Activated CD8-positive, alpha-beta memory T cell treated with anti-CD3 and anti-CD28 coated beads for 4 hours (primary cell): ENCODE results near the gene GABARAP.

Experiments
- DNase-seq, 2 donors: peaks; one replicate each; pipeline ENCODE4 v3.0.0-alpha.2; 2020; ENCODE audit warnings: low read depth in 2 of 2

GABARAP gene

GRCh38 chr17:7239091-7240027 lies 2.9 kb downstream of the GABARAP start, which contains the start of gene PHF23:
Gene PHF23, minus strand, starts transcription at chr17:7239457. Its CDS starts 178 bp downstream, at chr17:7239279.
- peak; percentile 95 to 97 for DNase-seq

DNA sequence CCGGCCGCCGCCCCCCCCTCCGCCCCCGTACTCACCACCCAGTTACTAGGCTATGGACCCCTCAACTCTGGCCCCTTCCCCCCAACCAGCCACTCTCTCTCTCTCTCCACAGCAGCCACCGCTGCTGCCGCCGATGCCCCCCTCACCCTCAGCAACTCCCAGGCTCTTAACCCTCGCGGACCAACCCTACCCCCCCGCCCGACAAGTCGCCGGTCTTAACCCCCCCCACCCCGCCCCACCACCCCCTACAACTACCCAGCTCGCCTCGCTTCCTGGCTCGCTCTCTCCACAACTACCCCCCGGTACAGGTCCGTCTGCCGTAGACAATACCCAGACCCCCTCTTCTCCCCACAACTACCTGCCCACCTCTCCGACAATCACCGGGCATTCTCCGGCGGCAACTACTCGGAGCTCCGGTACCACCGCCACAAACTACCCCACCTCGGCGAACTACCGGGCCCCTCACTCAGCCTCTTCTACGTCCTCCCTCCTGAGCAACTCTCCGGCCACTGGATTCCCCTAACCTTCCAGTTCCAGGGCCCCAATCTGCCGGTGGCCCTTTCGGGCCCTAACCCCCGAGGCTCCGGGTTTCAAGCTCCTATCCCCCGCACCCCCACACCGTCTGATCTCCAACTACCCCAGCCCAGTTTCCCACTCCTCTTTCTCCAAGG lies 3.7 kb downstream of the GABARAP start:
- DNase-seq = no peak

GRCh38 chr17:7237761-7238419 lies 4.4 kb downstream of the GABARAP start:
- DNase-seq = peak; percentile 67 to 81

DNA sequence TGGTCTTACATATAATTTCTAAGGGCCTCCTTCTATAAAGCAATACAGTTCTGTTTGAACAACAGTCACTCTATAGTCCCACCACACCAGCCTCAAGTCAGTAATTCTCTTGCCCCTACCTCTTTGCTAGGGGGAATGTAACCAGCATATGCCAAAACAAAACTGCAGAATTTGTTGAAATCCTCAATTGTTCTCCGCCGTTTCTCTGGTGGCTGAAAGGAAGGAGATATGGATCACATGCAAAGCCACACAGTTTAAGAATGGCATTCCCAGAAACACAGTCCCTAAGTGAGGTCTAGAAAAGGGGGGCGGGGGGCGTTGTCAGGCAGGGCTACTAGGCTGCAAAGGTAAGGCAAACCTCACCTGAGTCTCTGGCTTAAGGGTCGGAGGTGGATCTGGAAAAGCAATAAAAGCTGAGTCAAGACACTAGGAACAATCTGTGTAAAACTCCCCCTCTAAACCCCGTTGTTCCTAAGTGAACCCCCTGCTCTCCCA lies 4.9 kb downstream of the GABARAP start:
- no peak for DNase-seq

DNA sequence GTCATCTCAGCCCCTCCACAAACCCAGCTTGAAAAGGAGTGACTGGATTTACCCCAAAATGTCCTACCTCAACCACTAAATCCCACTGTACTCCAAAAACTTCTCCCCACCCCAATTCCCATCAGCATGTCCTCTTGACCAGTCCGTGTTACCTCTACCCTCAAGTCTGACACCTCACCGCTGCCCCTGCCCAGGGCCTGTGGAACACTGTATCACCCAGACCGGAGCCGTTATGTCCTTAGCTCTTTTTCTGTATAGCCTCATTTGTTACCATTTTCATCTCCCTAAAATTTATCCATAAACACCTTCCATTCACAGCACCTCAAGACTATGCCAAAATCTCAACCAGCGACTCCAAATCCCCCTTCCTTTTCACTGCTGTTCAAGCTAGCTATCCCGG lies 5.4 kb downstream of the GABARAP start:
- DNase-seq = no peak

DNA sequence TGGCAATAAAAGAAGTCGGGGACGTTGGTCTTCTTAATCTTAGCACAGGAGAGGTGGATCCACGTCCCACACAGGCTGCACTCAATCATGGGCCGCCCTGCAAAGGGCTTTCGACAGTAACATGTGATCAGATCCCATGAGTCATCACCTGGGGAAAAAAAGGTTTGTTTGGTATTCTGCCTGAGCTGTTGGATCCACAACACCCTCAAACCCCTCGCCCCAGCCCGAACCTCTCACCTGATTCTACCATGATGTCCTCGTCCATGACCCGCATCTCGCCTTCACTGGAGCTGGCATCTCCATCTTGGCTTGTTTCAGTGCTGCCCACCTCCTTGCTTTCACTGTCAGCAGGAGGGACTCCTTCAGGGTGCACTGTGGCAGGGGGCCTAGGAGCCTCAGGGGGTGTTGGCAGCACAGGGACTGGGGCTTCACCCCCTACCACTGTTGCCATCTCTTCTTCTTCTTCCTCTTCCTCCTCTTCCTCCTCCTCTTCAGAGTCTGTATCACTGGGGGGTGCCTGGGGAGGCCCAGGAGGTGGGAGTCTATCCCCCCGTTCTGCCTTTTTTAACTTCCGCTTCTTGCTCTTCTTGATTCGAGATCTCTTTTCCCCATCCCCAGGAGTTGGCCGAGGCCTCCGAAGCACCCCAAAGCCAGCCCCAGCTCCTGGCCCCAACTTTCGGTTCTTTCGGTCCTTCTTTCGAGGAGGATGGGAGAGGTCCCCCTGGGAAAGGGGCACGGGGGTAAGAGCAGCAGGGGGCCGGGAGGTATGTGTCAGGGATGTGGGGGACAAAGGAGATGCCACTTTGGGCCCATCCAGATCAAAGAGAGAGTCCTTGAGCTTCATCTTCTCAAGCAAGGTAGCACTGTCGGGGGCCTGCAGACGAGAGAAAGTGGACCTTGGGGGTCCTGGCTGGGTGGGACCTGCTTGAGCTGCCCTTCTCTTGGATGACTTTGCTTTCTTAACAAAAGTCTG lies 6.3 kb downstream of the GABARAP start:
- no peak for DNase-seq

- DNase-seq = peak; percentile 89 to 93
Observed at GRCh38 chr17:7234083-7234951, 7.9 kb downstream of the GABARAP start, which contains the start of gene DVL2. Gene DVL2, minus strand, starts transcription at chr17:7234517. Its CDS starts 255 bp downstream, at chr17:7234262.

- no peak for DNase-seq
Observed at GRCh38 chr17:7233701-7234082, 8.6 kb downstream of the GABARAP start.

DNA sequence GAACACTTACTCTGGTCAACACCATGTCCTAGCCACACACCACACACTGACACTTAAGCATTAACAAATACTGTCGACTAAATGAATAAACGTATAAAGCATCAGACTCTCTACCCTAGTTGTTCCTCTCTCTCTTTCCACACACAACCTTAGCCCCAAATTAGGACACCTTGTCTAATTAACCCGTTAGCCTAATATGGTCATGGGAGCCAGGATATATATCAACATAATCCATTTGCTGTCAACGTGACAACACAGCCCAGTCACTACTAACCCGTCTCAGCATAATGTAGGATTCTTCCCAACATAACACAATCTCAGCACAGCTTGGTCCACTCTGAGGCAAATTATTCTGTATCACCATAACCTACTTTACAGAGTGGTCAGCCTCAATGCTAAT lies 10.1 kb downstream of the GABARAP start:
- DNase-seq = no peak

DNA sequence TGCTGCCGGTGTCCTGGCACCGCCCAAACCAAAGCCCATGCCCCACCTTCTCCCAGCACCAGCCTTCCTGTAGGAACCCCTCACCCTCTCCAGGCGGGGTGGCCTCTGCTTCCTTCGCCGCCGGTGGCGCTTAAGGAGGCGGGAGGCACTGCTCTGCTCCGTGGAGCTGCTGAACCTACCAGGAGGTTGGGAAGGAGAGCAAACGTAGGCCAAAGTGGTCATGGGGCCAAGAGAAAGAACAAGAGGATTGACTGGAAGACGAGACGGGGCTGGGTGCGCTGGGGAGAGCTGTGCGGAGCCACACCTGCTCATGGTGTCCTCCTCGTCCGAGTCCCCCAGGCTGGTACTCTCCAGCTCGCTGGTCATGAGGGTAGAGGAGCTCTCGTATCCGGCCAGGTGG lies 12.7 kb downstream of the GABARAP start:
- no peak for DNase-seq

DNA sequence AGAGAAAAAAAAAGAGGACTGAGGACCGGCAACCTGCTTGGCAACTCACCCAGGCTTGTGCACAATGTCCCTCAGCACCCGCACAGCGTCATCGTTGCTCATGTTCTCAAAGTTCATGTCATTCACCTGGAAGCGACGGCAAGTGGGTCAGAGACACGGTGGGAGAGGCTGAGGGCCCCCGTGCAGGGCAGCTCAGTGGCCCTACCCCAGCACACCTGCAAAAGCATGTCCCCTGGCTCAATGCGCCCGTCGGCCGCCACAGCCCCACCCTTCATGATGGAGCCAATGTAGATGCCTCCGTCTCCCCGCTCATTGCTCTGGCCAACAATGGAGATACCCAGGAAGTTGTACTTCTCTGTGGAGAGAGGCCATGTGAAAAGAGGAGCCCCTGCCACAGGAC lies 13.3 kb downstream of the GABARAP start:
- no peak for DNase-seq

DNA sequence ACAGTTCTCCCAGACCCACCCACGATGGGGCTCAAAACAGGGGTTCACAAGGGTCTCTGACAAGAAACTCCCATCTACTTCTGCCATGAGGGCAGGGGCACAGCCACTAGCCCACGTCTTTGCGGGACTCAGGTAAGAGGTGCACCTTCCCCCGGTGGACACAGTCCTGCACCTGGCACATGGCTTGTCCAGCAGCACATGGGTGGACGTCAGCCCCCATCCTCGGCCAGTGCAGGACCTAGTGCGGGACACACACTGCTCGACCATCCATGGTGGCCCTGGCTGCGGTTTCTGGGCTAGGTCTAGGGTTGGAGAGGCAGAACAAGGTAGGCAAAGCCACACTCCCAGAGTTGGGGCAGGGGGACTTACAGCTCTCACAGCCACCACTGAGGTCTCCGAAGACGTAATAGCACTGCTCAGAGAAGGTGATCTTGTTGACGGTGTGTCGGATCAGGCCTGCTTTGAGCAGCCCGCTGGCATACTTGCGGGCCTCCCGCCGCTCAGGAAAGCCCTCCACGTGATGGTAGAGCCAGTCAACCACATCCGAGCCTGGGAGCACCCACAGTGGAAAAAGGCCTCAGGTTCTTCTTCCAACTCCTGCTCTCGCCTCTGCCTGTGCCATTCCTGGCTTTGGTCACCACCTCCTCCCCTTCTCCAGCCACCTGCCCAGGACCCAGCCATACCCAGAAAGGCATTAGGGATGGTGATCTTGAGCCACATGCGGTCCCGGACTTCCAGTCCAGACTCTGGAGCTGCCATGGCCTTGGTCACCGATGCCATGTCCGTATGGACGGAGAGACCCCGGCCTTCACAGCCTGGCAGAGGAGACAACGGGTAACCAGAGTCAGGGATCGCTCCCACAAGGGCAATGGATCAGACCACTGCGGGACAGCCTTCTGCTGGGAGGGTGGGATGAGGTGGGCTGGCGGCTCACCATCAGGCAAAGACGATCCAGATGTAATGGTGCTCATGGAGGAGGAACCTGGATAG lies 15.2 kb downstream of the GABARAP start:
- DNase-seq = no peak

GRCh38 chr17:7225711-7226331 lies 16.4 kb downstream of the GABARAP start:
- DNase-seq = no peak

DNA sequence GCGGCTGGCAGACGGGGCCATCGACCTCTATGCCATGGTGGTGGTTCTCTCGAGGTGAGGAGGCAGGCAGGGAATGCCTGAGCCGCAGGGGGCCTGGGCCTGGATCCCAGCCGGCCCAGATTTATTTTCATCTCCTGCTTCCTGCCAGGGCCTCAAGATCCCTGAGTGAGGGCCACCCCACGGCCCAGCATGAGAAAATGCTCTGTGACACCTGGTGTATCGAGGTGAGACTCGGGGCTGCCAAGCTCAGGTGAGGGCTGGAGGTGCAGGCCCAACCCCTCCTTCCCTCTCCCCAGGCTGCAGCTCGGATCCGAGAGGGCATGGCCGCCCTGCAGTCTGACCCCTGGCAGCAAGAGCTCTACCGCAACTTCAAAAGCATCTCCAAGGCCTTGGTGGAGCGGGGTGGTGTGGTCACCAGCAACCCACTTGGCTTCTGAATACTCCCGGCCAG lies 17.6 kb downstream of the GABARAP start:
- no peak for DNase-seq

DNA sequence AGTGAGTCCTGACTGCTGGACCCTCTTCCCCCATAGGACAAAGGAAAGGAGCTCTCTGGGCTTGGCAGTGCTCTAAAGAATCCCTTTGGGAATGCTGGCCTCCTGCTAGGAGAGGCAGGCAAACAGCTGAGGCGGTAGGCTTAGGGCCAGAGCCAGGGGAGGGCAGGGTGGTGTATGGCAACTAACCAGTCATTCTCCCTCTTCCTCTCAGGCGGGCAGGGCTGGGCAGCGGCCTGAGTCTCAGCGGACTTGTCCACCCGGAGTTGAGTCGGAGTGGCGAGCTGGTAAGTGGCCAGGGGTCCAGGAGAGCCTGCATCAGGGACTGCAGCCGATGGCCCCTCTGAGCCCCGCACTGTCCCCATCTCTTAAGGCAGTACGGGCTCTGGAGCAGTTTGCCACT lies 18.1 kb downstream of the GABARAP start:
- DNase-seq = no peak

DNA sequence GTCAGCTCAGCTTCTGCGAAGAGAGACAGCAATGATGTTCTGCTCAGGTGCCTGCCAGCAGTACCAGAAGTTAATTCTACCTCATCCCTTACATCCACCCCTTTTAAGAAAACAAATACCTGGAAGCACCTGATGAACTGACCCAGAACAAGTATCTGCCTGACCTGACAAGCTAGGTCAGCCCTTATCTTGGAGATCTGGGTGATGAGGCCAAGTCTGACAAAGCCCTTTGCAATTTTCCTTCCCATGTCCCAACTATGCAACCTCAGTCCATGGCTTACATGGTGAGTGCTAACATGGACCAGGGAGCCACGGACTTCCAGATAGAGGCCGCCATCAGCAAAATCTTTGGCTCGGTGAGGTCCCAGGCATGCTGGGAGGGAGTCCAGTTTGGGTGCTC lies 18.9 kb downstream of the GABARAP start:
- DNase-seq = no peak

DNA sequence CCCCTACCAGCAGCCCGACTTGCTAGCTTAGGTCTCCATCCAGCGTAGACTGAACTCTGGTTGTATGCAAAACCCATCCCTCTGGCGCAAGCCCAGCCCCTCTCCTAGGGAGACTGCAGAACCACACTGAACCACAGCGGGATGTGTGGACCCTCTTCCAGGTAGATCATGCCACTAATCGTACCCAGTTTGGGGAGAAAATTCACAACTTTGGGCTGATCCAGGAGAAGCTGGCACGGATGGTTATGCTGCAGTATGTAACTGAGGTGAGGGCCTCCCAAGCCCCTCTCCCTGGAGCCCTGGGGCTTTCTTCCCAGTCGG lies 19.3 kb downstream of the GABARAP start:
- DNase-seq = no peak
